Erythroblast (primary cell): ENCODE results near the gene CBLC.

Experiments used
- GATA1 ChIP-seq: IDR thresholded peaks from 2 replicates; pipeline ENCODE4 v1.6.1; 2011; ENCODE audit warnings: low read depth, mild to moderate bottlenecking, control low read depth, low read length, moderate library complexity
- POLR2A ChIP-seq: IDR thresholded peaks from 2 replicates; pipeline ENCODE4 v1.6.1; 2011; ENCODE audit warnings: mild to moderate bottlenecking, low read length

DNA sequence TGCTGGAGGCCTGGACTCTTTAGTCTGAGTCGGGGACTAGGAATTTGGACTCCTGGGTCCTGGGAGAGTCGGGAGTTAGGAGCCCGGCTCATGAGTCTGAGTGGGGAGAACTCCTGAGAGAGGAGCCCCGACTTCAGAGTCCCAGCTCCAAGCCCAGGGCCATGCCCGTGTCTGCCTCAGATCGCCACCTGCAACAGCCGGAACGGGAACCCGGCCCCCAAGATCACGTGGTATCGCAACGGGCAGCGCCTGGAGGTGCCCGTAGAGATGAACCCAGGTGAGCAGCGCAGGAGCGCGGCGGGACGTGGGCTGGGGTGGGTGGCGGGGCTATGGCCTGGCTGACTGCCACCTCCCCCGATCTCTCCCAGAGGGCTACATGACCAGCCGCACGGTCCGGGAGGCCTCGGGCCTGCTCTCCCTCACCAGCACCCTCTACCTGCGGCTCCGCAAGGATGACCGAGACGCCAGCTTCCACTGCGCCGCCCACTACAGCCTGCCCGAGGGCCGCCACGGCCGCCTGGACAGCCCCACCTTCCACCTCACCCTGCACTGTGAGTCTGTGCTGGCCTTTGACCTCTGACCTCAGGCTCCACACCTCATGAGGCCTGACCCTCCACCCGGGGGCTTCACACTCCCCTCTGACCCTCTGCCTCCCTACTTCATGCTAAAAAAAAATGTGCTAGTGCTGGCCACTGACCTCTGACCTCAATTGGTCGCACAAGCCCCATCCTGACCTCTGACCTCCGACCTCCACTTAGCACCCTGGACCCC is 35.6 kb downstream of the CBLC start:
- no peak for TF ChIP-seq POLR2A
- no peak for TF ChIP-seq GATA1
